Measurements from ENCODE around the gene LRIG2. TPM values are rescaled to one million over a fixed set of nuclear protein-coding genes. Genes with fewer than 3 reads are reported as not detected.

LRIG2 gene
- total and polyA plus RNA-seq, 2 of the 13 experiments (the other 11 are each of a cell fraction or from before 2014, with no cell fraction given), result 8.1 to 12.2 TPM

DNA sequence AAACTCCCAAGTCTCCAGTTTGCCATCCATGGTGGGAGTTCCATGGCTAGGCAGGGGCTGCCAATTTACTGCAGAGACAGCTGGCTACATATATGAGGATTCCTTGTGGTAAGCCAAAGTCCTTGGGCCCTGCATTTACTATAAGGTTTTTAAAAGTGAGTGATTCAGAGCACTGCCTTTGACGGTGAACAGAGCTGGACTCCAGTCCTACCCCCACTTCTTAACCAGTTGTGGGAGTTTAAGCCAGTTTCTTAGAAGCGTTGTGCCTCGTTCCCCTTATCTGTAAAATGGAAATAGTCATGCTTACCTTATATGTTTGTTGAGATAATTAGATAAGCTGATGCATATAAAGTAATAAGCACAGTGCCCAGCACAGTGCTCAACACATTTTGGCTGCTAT is 64.6 kb downstream of the LRIG2 start:
- FAIRE-seq (no peak), ATAC-seq (no peak), DNase-seq (ENCODE audit: low spot score) (no peak)
- no peaks in the 10 kb centered on the region for H3K9me3 ChIP-seq (ENCODE audit: low read length)
- BruUV-seq (replicated peaks), result no TSS peak
- no peaks in the 10 kb centered on the region for H3K79me2 ChIP-seq (ENCODE audit: insufficient read depth, low read length)
- in situ Hi-C loops (cut with HindIII; ENCODE audit: extremely low pct_ligation_motif_present, low pct_unique_long_range_greater_than_20kb), result no loop called here
- intact Hi-C loops (cut with micrococcal nuclease; ENCODE audit: unreplicated experiment), result no loop called here
- no peak overlapping the region for H3K4me2 ChIP-seq (ENCODE audit: low read depth, low read length)
- ChIA-PET POLR2A (no interaction called here), CTCF (ENCODE audit: low intra/inter-chr PET ratio, low total read pairs) (no interaction called here)
- no peak overlapping the region for H2AFZ ChIP-seq (ENCODE audit: low read length)
- WGBS (ENCODE audit: low lambda C conversion rate), result 0% methylated on average over 3 of the region's 3 CpGs
- H3K4me3 ChIP-seq (replicated peaks in 1 of 3; ENCODE audit: insufficient read depth in 1 of 3, low read depth in 2 of 3, low read length in 3 of 3), result no peak overlapping the region
- no peaks in the 10 kb centered on the region for H3K36me3 ChIP-seq (replicated peaks in 1 of 2; ENCODE audit: control insufficient read depth in 1 of 2, insufficient read depth in 2 of 2, low read length in 2 of 2)
- no peaks in the 10 kb centered on the region for H4K20me1 ChIP-seq (ENCODE audit: insufficient read depth, low read length)
- H3K27ac ChIP-seq (ENCODE audit: extremely low read length, insufficient read depth, low read length), result no peak overlapping the region
- H3K4me1 ChIP-seq (ENCODE audit: insufficient read depth, low read length), result peaks cover 32% of the 10 kb centered on the region
- H3K27me3 ChIP-seq (ENCODE audit: control insufficient read depth in 1 of 2, insufficient read depth in 2 of 2, low read length in 2 of 2), result no peaks in the 10 kb centered on the region
- no peak overlapping the region for H3K9ac ChIP-seq (ENCODE audit: insufficient read depth, low read depth, low read length)
- TF ChIP-seq FOSL2 (CRISPR knock-in tag; IDR thresholded peaks at IDR 0.05) (no peak), ARNT2 (CRISPR knock-in tag; IDR thresholded peaks at IDR 0.05; ENCODE audit: low read depth) (no peak), TCF12 (IDR thresholded peaks at IDR 0.05) (no peak), TCF12 (CRISPR knock-in tag; IDR thresholded peaks at IDR 0.05) (no peak), CREB1 (IDR thresholded peaks at IDR 0.05) (no peak), CREB1 (CRISPR knock-in tag; IDR thresholded peaks at IDR 0.05) (no peak)

DNA sequence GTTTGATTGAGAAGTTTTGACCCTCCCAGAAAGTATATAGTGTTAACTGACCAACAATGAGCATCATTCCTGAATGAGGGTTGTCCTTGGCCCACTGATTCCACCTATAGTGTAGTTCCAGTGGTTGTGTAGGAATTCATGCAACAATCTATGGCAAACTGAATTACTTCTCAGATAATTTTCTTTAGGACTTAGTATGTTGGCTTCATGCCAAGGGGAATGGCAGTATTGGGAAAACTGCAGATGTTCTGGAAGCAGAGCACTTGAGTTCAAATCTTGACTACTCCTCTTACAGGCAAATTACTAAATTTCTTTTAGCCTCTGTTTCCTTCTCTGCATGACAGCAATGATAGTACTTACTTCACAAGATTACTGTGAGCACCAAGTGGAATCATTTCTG is 65.8 kb downstream of the LRIG2 start:
- peak; percentile 52; the same call in 1 of the 2 replicates for TF ChIP-seq LCORL (IDR thresholded peaks at IDR 0.05)
- no peak for TF ChIP-seq LCORL (CRISPR knock-in tag; IDR thresholded peaks at IDR 0.05)
- no peak for TF ChIP-seq KDM6A (CRISPR knock-in tag; IDR thresholded peaks at IDR 0.05; ENCODE audit: low read depth)
- H3K27me3 ChIP-seq (ENCODE audit: control insufficient read depth in 1 of 2, insufficient read depth in 2 of 2, low read length in 2 of 2), result no peaks in the 10 kb centered on the region
- ChIA-PET POLR2A (no interaction called here), CTCF (ENCODE audit: low intra/inter-chr PET ratio, low total read pairs) (no interaction called here)
- no peaks in the 10 kb centered on the region for H4K20me1 ChIP-seq (ENCODE audit: insufficient read depth, low read length)
- no peak overlapping the region for H2AFZ ChIP-seq (ENCODE audit: low read length)
- no peak overlapping the region for H3K4me3 ChIP-seq (replicated peaks in 1 of 3; ENCODE audit: insufficient read depth in 1 of 3, low read depth in 2 of 3, low read length in 3 of 3)
- ATAC-seq (no peak), DNase-seq (ENCODE audit: low spot score) (no peak), FAIRE-seq (no peak)
- no peaks in the 10 kb centered on the region for H3K79me2 ChIP-seq (ENCODE audit: insufficient read depth, low read length)
- H3K4me1 ChIP-seq (ENCODE audit: insufficient read depth, low read length), result peaks cover 28% of the 10 kb centered on the region
- no peak overlapping the region for H3K4me2 ChIP-seq (ENCODE audit: low read depth, low read length)
- no TSS peak for BruUV-seq (replicated peaks)
- no peak overlapping the region for H3K27ac ChIP-seq (ENCODE audit: extremely low read length, insufficient read depth, low read length)
- in situ Hi-C loops (cut with HindIII; ENCODE audit: extremely low pct_ligation_motif_present, low pct_unique_long_range_greater_than_20kb), result no loop called here
- no peaks in the 10 kb centered on the region for H3K9me3 ChIP-seq (ENCODE audit: low read length)
- H3K9ac ChIP-seq (ENCODE audit: insufficient read depth, low read depth, low read length), result no peak overlapping the region
- intact Hi-C loops (cut with micrococcal nuclease; ENCODE audit: unreplicated experiment), result no loop called here
- H3K36me3 ChIP-seq (replicated peaks in 1 of 2; ENCODE audit: control insufficient read depth in 1 of 2, insufficient read depth in 2 of 2, low read length in 2 of 2), result no peaks in the 10 kb centered on the region

All from HepG2 (cell line).